ENCODE measurements around the gene SCFD1.
"Not testable (repeated sequence)": the region's sequence is repeated elsewhere in the genome, so short reads cannot be mapped to it uniquely, and the experiment has no call there.

SCFD1 gene

GRCh38 chr14:30621940-30622830, at the start of gene SCFD1:
Gene SCFD1 (plus strand): TSS chr14:30622319. CDS start chr14:30622339, 20 bp downstream.
- peak; percentile 87 for DNase-seq

GRCh38 chr14:30572771-30573170, 49.3 kb upstream of the SCFD1 start:
- no peak for DNase-seq

- no peak for DNase-seq
These were observed 48.8 kb upstream of the SCFD1 start for GRCh38 chr14:30573226-30573814.

- no peak for DNase-seq
These were observed 48.2 kb upstream of the SCFD1 start for GRCh38 chr14:30573966-30574365.

GRCh38 chr14:30574777-30575176, 47.3 kb upstream of the SCFD1 start:
- not testable (repeated sequence) for DNase-seq

GRCh38 chr14:30576333-30576732, 45.8 kb upstream of the SCFD1 start:
- DNase-seq: not testable (repeated sequence)

GRCh38 chr14:30580616-30581282, 41.4 kb upstream of the SCFD1 start:
- DNase-seq: no peak

GRCh38 chr14:30581283-30581625, 40.9 kb upstream of the SCFD1 start:
- no peak for DNase-seq

- no peak for DNase-seq
These were observed 39.7 kb upstream of the SCFD1 start for GRCh38 chr14:30582376-30582775.

- no peak for DNase-seq
These were observed 38.0 kb upstream of the SCFD1 start for GRCh38 chr14:30584058-30584630.

- no peak for DNase-seq
These were observed 36.9 kb upstream of the SCFD1 start for GRCh38 chr14:30585204-30585603.

GRCh38 chr14:30587141-30587540, 35.0 kb upstream of the SCFD1 start:
- no peak for DNase-seq

- no peak for DNase-seq
These were observed 33.2 kb upstream of the SCFD1 start for GRCh38 chr14:30588873-30589272.

- DNase-seq: no peak
These were observed 25.2 kb upstream of the SCFD1 start for GRCh38 chr14:30596935-30597334.

GRCh38 chr14:30597504-30597903, 24.6 kb upstream of the SCFD1 start:
- no peak for DNase-seq

- no peak for DNase-seq
These were observed 20.9 kb upstream of the SCFD1 start for GRCh38 chr14:30600922-30601918.

- DNase-seq: no peak
These were observed 18.7 kb upstream of the SCFD1 start for GRCh38 chr14:30603402-30603801.

GRCh38 chr14:30604696-30605095, 17.4 kb upstream of the SCFD1 start:
- not testable (repeated sequence) for DNase-seq

- no peak for DNase-seq
These were observed 14.9 kb upstream of the SCFD1 start for GRCh38 chr14:30607156-30607780.

GRCh38 chr14:30608533-30609006, 13.5 kb upstream of the SCFD1 start:
- DNase-seq: no peak

GRCh38 chr14:30610787-30611343, 11.3 kb upstream of the SCFD1 start:
- no peak for DNase-seq

All from NCI-H526 treated with DMSO at 0.1 percent for 48 hours (cell line).